Upper lobe of left lung (tissue), 6 donors: ENCODE data around the gene CBX2. TPM values are rescaled to one million over a fixed set of nuclear protein-coding genes. Genes with fewer than 3 reads are reported as not detected.
A peak's percentile ranks its signal among the peaks of the same experiment; 100 is the strongest.

Experiments used
- ATAC-seq, 2 donors: fragments of 200-7000 bp; cut with Tn5 transposase; one replicate each; pipeline ENCODE4 v1.9.1; 2022; ENCODE audit warnings: mild to moderate bottlenecking in 2 of 2, moderate library complexity in 2 of 2; ENCODE audit not compliant: low FRiP score in 2 of 2
- DNase-seq, 2 donors: peaks; one replicate each; pipeline ENCODE4 v3.0.0-alpha.2; 2019 to 2020
- H3K27ac ChIP-seq, 4 donors: fragments of 200-600 bp; sonication (generic); one replicate each; pipeline ENCODE4 v1.5.1; 2016 to 2019
- H3K27me3 ChIP-seq, 4 donors: fragments of 200-600 bp; sonication (generic); one replicate each; pipeline ENCODE4 v1.5.1; 2017 to 2019
- H3K36me3 ChIP-seq, 4 donors: fragments of 200-600 bp; sonication (generic); one replicate each; pipeline ENCODE4 v1.5.1; 2016 to 2019
- H3K4me1 ChIP-seq, 4 donors: fragments of 200-600 bp; sonication (generic); one replicate each; pipeline ENCODE4 v1.5.1; 2018 to 2019
- H3K4me3 ChIP-seq, 4 donors: fragments of 200-600 bp; sonication (generic); one replicate each; pipeline ENCODE4 v1.5.1; 2017 to 2019; ENCODE audit warnings: mild to moderate bottlenecking in 2 of 4, moderate library complexity in 1 of 4
- H3K9me3 ChIP-seq, 4 donors: fragments of 200-600 bp; sonication (generic); one replicate each; pipeline ENCODE4 v1.5.1; 2018 to 2019
- CTCF ChIP-seq, 6 experiments: fragments of 450-650 bp in 4 of 6; fragments of 200-600 bp in 2 of 6; sonication (generic) in 2 of 6; IDR thresholded peaks; one replicate each; pipeline ENCODE4 v1.5.1; 2016 to 2019; ENCODE audit warnings: antibody characterized with exemption in 6 of 6
- EP300 ChIP-seq, 4 donors: sonication (generic); formaldehyde crosslinking; IDR thresholded peaks; one replicate each; pipeline ENCODE4 v1.5.1; 2017; ENCODE audit warnings: antibody characterized with exemption in 4 of 4, control low read depth in 2 of 4
- POLR2A ChIP-seq, 4 donors: fragments of 450-650 bp; IDR thresholded peaks; one replicate each; pipeline ENCODE4 v1.5.1; 2016 to 2017; ENCODE audit warnings: antibody characterized with exemption in 4 of 4, mild to moderate bottlenecking in 2 of 4
- POLR2AphosphoS5 ChIP-seq, 2 donors: sonication (generic); formaldehyde crosslinking; IDR thresholded peaks; one replicate each; pipeline ENCODE4 v1.5.1; 2017; ENCODE audit warnings: antibody characterized with exemption in 2 of 2
- WGBS, 2 donors: methylation state at CpG; one replicate each; pipeline ENCODE4 v1.1.5; 2017 to 2018; 5-methylcytosine and 5-hydroxymethylcytosine counted together
- total RNA-seq, 6 donors: library from RNA; depleted of rRNA in 4 of 6; stranded (reverse); fragments of >200 nt in 4 of 6; gene quantifications; one replicate each; pipeline versions ENCODE4 v1.1.0 to v1.2.1, GENCODE V29; 2016 to 2021
- donor health status: DM: no; HTN: no; CAD: no; lungs with moderate emphysema.
- donor health status: DM: no; HTN: yes; CAD: no; lungs with severe emphysema.

The CBX2 gene
- total RNA-seq, 6 donors from 2014 or later, result 0.89 to 4.7 (median 1.5) TPM

- Histone ChIP-seq H3K27ac (no peak overlapping the region), H3K4me3 (no peak overlapping the region), H3K27me3 (no peaks in the 10 kb centered on the region), H3K4me1 (peaks cover 11 to 15% (median 13%) of the 10 kb centered on the region in 4 donors), H3K36me3 (no peaks in the 10 kb centered on the region), H3K9me3 (no peaks in the 10 kb centered on the region)
- TF ChIP-seq CTCF (IDR thresholded peaks at IDR 0.05) (no peak), EP300 (IDR thresholded peaks at IDR 0.05) (no peak), POLR2AphosphoS5 (IDR thresholded peaks at IDR 0.05) (no peak), POLR2A (IDR thresholded peaks at IDR 0.05) (no peak)
- DNase-seq, result peak in 1 of 2 donors; percentile 23
- 91 to 94% methylated on average over 15 to 17 of the region's 17 CpGs for WGBS, 2 donors
- no peak for ATAC-seq
Measured at GRCh38 chr17:79824234-79824633, 46.3 kb downstream of the CBX2 start.

- ATAC-seq (no peak), DNase-seq (no peak)
- Histone ChIP-seq H3K27ac (no peak overlapping the region), H3K9me3 (no peaks in the 10 kb centered on the region), H3K4me3 (no peak overlapping the region), H3K27me3 (no peaks in the 10 kb centered on the region), H3K36me3 (no peaks in the 10 kb centered on the region), H3K4me1 (peaks cover 12 to 21% (median 19%) of the 10 kb centered on the region in 4 donors)
- WGBS, 2 donors, result 81 to 88% methylated on average over 6 of the region's 6 CpGs
- no peak for TF ChIP-seq EP300 (IDR thresholded peaks at IDR 0.05)
Measured at GRCh38 chr17:79824893-79825579, 47.1 kb downstream of the CBX2 start.

GRCh38 chr17:79825580-79825921 is 47.6 kb downstream of the CBX2 start:
- peaks cover 15 to 26% (median 21%) of the 10 kb centered on the region in 4 donors for H3K4me1 ChIP-seq
- H3K9me3 ChIP-seq, result no peaks in the 10 kb centered on the region
- H3K27me3 ChIP-seq, result no peaks in the 10 kb centered on the region
- no peaks in the 10 kb centered on the region for H3K36me3 ChIP-seq
- WGBS, 2 donors, result 96 to 97% methylated on average over 5 of the region's 5 CpGs
- DNase-seq, result no peak
- H3K4me3 ChIP-seq, result no peak overlapping the region
- H3K27ac ChIP-seq, result no peak overlapping the region
- TF ChIP-seq CTCF (IDR thresholded peaks at IDR 0.05) (no peak), EP300 (IDR thresholded peaks at IDR 0.05) (no peak), POLR2AphosphoS5 (IDR thresholded peaks at IDR 0.05) (no peak), POLR2A (IDR thresholded peaks at IDR 0.05) (no peak)
- no peak for ATAC-seq

GRCh38 chr17:79826204-79826680 is 48.3 kb downstream of the CBX2 start:
- Histone ChIP-seq H3K27me3 (no peaks in the 10 kb centered on the region), H3K36me3 (no peaks in the 10 kb centered on the region), H3K4me1 (peaks cover 22 to 32% (median 27%) of the 10 kb centered on the region in 4 donors), H3K4me3 (no peak overlapping the region), H3K27ac (no peak overlapping the region), H3K9me3 (no peaks in the 10 kb centered on the region)
- TF ChIP-seq EP300 (IDR thresholded peaks at IDR 0.05) (no peak), POLR2A (IDR thresholded peaks at IDR 0.05) (no peak), POLR2AphosphoS5 (IDR thresholded peaks at IDR 0.05) (no peak), CTCF (IDR thresholded peaks at IDR 0.05) (no peak)
- WGBS, 2 donors, result 26 to 31% methylated on average over 11 of the region's 11 CpGs
- ATAC-seq, result peak in 1 of 2 donors; percentile 62
- DNase-seq, result peak in 1 of 2 donors; percentile 56

GRCh38 chr17:79826841-79827578 is 49.1 kb downstream of the CBX2 start:
- TF ChIP-seq POLR2A (IDR thresholded peaks at IDR 0.05) (no peak), CTCF (IDR thresholded peaks at IDR 0.05) (no peak), EP300 (IDR thresholded peaks at IDR 0.05) (no peak), POLR2AphosphoS5 (IDR thresholded peaks at IDR 0.05) (no peak)
- DNase-seq (no peak), ATAC-seq (no peak)
- H3K36me3 ChIP-seq, result no peaks in the 10 kb centered on the region
- H3K27ac ChIP-seq, result no peak overlapping the region
- H3K27me3 ChIP-seq, result no peaks in the 10 kb centered on the region
- no peak overlapping the region for H3K4me3 ChIP-seq
- no peaks in the 10 kb centered on the region for H3K9me3 ChIP-seq
- peaks cover 29 to 40% (median 35%) of the 10 kb centered on the region in 4 donors for H3K4me1 ChIP-seq
- 78% methylated on average over 17 to 26 of the region's 26 CpGs for WGBS, 2 donors
